HG03039 (cell line): ENCODE data around the gene GUCD1.

Experiments used
- ATAC-seq: cut with Tn5 transposase; IDR thresholded peaks from one replicate; pipeline ENCODE4 v1.9.1; 2021; ENCODE audit warnings: mild to moderate bottlenecking, moderate library complexity; ENCODE audit not compliant: unreplicated experiment

The GUCD1 gene

DNA sequence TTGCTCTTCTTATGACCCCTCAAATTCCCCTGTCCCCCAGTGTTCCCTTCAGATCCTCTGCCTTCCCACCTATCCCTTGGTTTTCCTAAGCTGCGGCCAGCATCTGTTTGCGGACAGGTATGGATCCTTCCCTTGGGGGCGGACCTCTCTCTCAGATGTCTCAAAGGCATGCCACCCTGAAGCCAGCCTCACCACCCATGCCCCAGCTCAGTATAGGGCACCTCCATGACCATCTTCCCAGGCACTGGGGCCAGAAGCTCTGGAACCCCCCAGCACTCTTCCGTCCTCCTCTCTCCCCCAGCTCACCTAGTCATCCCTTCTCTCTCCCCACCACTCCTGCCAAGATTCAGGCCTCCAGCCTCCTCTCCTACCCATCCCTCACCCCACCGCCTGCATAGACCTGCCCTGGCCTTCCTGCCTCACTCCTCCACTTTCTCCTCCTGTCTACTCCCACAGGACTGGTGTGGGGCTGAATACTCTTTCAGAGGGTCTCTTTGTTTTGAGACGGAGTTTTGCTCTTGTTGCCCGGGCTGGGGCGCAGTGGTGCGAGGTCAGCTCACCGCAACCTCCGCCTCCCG lies 35.7 kb upstream of the GUCD1 start:
- ATAC-seq, result no peak

GRCh38 chr22:24589518-24590030 lies 34.6 kb upstream of the GUCD1 start:
- ATAC-seq, result no peak

GRCh38 chr22:24588757-24589481 lies 34.0 kb upstream of the GUCD1 start:
- no peak for ATAC-seq

DNA sequence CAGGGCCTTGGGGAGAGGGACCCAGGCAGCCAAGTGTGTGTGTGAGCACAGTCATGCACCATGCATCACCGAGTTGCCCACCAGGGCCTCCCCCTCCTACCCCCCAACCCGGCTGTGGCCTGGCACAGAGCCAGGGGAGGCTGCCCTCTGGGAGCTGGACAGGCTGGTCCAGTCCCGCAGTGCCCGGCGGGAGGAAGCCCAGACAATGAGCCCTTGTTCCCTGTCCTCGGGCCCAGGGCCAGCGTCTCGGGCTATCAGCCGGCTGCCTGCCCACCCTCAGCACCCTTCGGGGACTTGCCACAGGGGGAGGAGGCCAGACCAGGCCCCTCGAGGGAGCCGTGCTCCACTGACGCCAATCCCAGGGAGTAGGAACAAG lies 33.4 kb upstream of the GUCD1 start:
- ATAC-seq, result no peak

DNA sequence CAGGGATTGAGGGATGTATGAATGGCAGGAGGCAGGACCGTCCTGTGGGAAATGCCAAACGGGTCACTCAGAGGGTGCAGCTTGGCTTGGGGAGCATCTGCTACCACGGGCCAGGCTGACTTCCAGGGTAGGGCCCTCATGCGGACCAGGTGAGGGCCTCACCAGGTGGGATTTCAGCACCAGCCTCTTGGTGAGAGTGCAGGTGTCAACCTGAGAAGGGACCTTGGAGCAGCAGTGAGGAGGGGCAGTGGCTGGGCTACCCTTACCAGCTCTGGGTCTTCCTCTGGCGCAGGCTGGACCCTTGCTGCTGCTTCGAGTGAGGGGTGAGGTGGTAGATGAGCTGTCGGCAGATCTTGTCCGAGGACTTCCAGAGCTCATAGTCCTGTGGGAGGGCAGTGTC lies 33.0 kb upstream of the GUCD1 start:
- no peak for ATAC-seq

DNA sequence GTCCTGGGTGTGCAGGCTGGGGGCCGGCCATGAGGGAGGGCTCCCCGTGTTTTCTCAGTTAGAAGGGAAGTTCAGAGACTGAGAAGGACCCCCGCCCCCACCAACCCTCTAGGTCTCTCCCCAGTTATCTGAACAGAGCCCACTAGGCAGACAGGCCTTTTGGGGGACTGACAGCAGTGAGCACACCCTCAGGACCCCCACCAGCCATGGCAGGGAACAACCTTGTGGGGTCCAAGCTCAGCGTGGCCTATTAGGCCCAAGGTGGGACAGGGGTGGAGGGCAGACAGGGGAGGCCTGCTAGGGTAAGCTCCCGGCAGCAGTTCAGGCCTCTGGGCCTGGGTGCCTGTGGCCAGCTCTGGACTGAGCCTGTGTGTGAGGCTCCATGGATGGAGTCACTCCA lies 32.3 kb upstream of the GUCD1 start:
- no peak for ATAC-seq

- no peak for ATAC-seq
These were observed 31.1 kb upstream of the GUCD1 start for GRCh38 chr22:24585927-24586546.

GRCh38 chr22:24585461-24585860 lies 30.5 kb upstream of the GUCD1 start:
- no peak for ATAC-seq

GRCh38 chr22:24584871-24585411 lies 30.0 kb upstream of the GUCD1 start:
- no peak for ATAC-seq

- no peak for ATAC-seq
These were observed 29.3 kb upstream of the GUCD1 start for GRCh38 chr22:24584166-24584790.

GRCh38 chr22:24583221-24584165 lies 28.6 kb upstream of the GUCD1 start:
- ATAC-seq, result no peak

GRCh38 chr22:24582056-24582814 lies 27.3 kb upstream of the GUCD1 start:
- no peak for ATAC-seq

DNA sequence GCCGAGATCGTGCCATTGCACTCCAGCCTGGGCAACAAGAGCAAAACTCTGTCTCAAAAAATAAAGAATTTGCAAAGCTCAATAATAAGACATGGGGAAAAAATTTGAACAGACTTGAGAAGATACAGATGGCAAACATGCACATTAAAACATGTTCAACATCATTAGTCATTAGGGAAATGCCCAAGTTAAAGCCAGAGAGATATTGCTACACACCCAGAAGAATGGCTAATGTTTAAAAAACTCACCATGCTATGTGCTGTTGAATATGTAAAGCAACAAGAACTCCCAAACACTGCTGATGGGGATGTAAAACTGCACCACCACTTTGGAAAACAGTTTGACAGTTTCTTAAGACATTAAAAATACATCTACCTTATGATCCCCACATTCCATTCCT lies 25.3 kb upstream of the GUCD1 start:
- no peak for ATAC-seq

DNA sequence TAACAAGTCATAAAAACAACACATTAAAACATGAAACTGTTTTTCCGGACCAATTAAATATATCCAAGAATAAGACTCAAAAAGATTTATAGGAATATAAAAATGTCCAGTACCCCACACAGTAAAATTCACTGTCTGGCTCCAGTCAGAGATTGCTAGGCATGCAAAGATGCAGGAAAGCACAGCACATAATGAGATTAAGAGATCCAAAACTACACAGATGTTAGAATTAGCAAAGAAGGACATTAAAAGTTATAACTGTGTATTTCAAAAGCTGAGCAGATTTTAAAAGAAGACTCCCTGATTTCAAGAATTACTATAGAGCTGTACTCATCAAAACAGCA lies 24.3 kb upstream of the GUCD1 start:
- ATAC-seq, result no peak

GRCh38 chr22:24578355-24579257 lies 23.7 kb upstream of the GUCD1 start:
- no peak for ATAC-seq

- ATAC-seq, result no peak
These were observed 21.8 kb upstream of the GUCD1 start for GRCh38 chr22:24576778-24577177.

- no peak for ATAC-seq
These were observed 16.3 kb upstream of the GUCD1 start for GRCh38 chr22:24571266-24571665.

GRCh38 chr22:24567668-24568067 lies 12.7 kb upstream of the GUCD1 start:
- no peak for ATAC-seq
